WTC11 (cell line): ENCODE results near the gene C9orf50. TPM values are rescaled to one million over a fixed set of nuclear protein-coding genes. Genes with fewer than 3 reads are reported as not detected.

Experiments
- CREM ChIP-seq: sonication (generic); formaldehyde crosslinking; IDR thresholded peaks from 2 replicates; pipeline ENCODE4 v1.8.1; 2022; ENCODE audit warnings: mild to moderate bottlenecking, missing genetic modification reagents, moderate library complexity
- EMX1 ChIP-seq: fragments of 250-450 bp; sonication (Bioruptor Pico); IDR thresholded peaks from 2 replicates; pipeline ENCODE4 v1.8.0; 2021; ENCODE audit warnings: mild to moderate bottlenecking
- FOXK1 ChIP-seq: sonication (generic); formaldehyde crosslinking; IDR thresholded peaks from 2 replicates; pipeline ENCODE4 v1.8.0; 2022; ENCODE audit warnings: mild to moderate bottlenecking, moderate library complexity, missing genetic modification reagents
- FOXP1 ChIP-seq: sonication (generic); formaldehyde crosslinking; IDR thresholded peaks from 2 replicates; pipeline ENCODE4 v1.8.0; 2022; ENCODE audit warnings: missing genetic modification reagents, mild to moderate bottlenecking, moderate library complexity, borderline replicate concordance
- GTF2I ChIP-seq: fragments of 250-450 bp; sonication (Bioruptor Pico); conservative IDR thresholded peaks from 2 replicates; pipeline ENCODE4 v1.4.0; 2021; ENCODE audit warnings: mild to moderate bottlenecking
- NFATC4 ChIP-seq: fragments of 250-450 bp; sonication (Bioruptor Pico); IDR thresholded peaks from 2 replicates; pipeline ENCODE4 v1.9.0; 2021; ENCODE audit warnings: mild to moderate bottlenecking
- NFE2L1 ChIP-seq: sonication (generic); formaldehyde crosslinking; IDR thresholded peaks from 2 replicates; pipeline ENCODE4 v1.8.1; 2023; ENCODE audit warnings: missing genetic modification reagents
- RORB ChIP-seq: fragments of 250-450 bp; sonication (Bioruptor Pico); IDR thresholded peaks from 2 replicates; pipeline ENCODE4 v1.9.0; 2021; ENCODE audit warnings: mild to moderate bottlenecking
- SMAD4 ChIP-seq: sonication (generic); formaldehyde crosslinking; IDR thresholded peaks from 2 replicates; pipeline ENCODE4 v1.8.0; 2022; ENCODE audit warnings: mild to moderate bottlenecking, missing genetic modification reagents
- SOX15 ChIP-seq: fragments of 250-450 bp; sonication (Bioruptor Pico); IDR thresholded peaks from 2 replicates; pipeline ENCODE4 v1.9.0; 2021; ENCODE audit warnings: mild to moderate bottlenecking
- SP1 ChIP-seq: sonication (generic); formaldehyde crosslinking; conservative IDR thresholded peaks from 2 replicates; pipeline ENCODE4 v1.8.1; 2022; ENCODE audit warnings: missing genetic modification reagents
- TP53 ChIP-seq: sonication (generic); formaldehyde crosslinking; IDR thresholded peaks from 2 replicates; pipeline ENCODE4 v1.8.1; 2023; ENCODE audit warnings: mild to moderate bottlenecking, missing genetic modification reagents
- ZNF121 ChIP-seq: sonication (generic); formaldehyde crosslinking; IDR thresholded peaks from 2 replicates; pipeline ENCODE4 v1.8.0; 2023; ENCODE audit warnings: missing genetic modification reagents
- ZNF138 ChIP-seq: sonication (generic); formaldehyde crosslinking; conservative IDR thresholded peaks from 2 replicates; pipeline ENCODE4 v1.8.1; 2022; ENCODE audit warnings: mild to moderate bottlenecking, moderate library complexity, missing genetic modification reagents
- ZNF219 ChIP-seq: sonication (generic); formaldehyde crosslinking; IDR thresholded peaks from 2 replicates; pipeline ENCODE4 v1.8.0; 2023; ENCODE audit warnings: missing genetic modification reagents, mild to moderate bottlenecking, borderline replicate concordance
- ZNF263 ChIP-seq: sonication (generic); formaldehyde crosslinking; IDR thresholded peaks from 2 replicates; pipeline ENCODE4 v1.8.1; 2022; ENCODE audit warnings: low read depth, mild to moderate bottlenecking, moderate library complexity, missing genetic modification reagents
- ZNF317 ChIP-seq: sonication (generic); formaldehyde crosslinking; IDR thresholded peaks from 2 replicates; pipeline ENCODE4 v1.8.1; 2023; ENCODE audit warnings: low read depth, mild to moderate bottlenecking, moderate library complexity, missing genetic modification reagents, borderline replicate concordance
- ZNF396 ChIP-seq: fragments of 250-450 bp; sonication (Bioruptor Pico); IDR thresholded peaks from 2 replicates; pipeline ENCODE4 v1.8.0; 2021; ENCODE audit warnings: mild to moderate bottlenecking, moderate library complexity, borderline replicate concordance
- ZNF423 ChIP-seq: fragments of 250-450 bp; sonication (Bioruptor Pico); IDR thresholded peaks from 2 replicates; pipeline ENCODE4 v2.1.2; 2022; ENCODE audit warnings: mild to moderate bottlenecking, moderate library complexity
- total RNA-seq: library from RNA; stranded (reverse); gene quantifications from 3 replicates; pipeline ENCODE4 v1.2.3, GENCODE V29; 2021
- TF ChIP-seq, protein P1 (sequence below): fragments of 250-450 bp; sonication (Bioruptor Pico); IDR thresholded peaks from 2 replicates; pipeline ENCODE4 v1.9.0; 2021; ENCODE audit warnings: mild to moderate bottlenecking, borderline replicate concordance
- TF ChIP-seq, protein P2 (sequence below): sonication (generic); formaldehyde crosslinking; IDR thresholded peaks from 2 replicates; pipeline ENCODE4 v1.8.0; 2022; ENCODE audit warnings: mild to moderate bottlenecking, missing genetic modification reagents
- TF ChIP-seq, protein P3 (sequence below): sonication (generic); formaldehyde crosslinking; IDR thresholded peaks from 2 replicates; pipeline ENCODE4 v1.8.1; 2023; ENCODE audit warnings: mild to moderate bottlenecking, missing genetic modification reagents, borderline replicate concordance
- TF ChIP-seq, protein P4 (sequence below): sonication (generic); formaldehyde crosslinking; IDR thresholded peaks from 2 replicates; pipeline ENCODE4 v1.8.1; 2022; ENCODE audit warnings: mild to moderate bottlenecking, moderate library complexity, missing genetic modification reagents
- TF ChIP-seq, protein P5 (sequence below): sonication (generic); formaldehyde crosslinking; IDR thresholded peaks from 2 replicates; pipeline ENCODE4 v1.8.1; 2022; ENCODE audit warnings: low read depth, missing genetic modification reagents, borderline replicate concordance
- TF ChIP-seq, protein P6 (sequence below): sonication (generic); formaldehyde crosslinking; IDR thresholded peaks from 2 replicates; pipeline ENCODE4 v1.8.0; 2023; ENCODE audit warnings: missing genetic modification reagents
- TF ChIP-seq, protein P7 (sequence below): fragments of 250-450 bp; sonication (Bioruptor Pico); IDR thresholded peaks from 2 replicates; pipeline ENCODE4 v1.9.0; 2021; ENCODE audit warnings: moderate library complexity, mild to moderate bottlenecking, inconsistent platforms, borderline replicate concordance

Gene C9orf50
- total RNA-seq, 1 experiment from 2014 or later: 0.11 TPM

DNA sequence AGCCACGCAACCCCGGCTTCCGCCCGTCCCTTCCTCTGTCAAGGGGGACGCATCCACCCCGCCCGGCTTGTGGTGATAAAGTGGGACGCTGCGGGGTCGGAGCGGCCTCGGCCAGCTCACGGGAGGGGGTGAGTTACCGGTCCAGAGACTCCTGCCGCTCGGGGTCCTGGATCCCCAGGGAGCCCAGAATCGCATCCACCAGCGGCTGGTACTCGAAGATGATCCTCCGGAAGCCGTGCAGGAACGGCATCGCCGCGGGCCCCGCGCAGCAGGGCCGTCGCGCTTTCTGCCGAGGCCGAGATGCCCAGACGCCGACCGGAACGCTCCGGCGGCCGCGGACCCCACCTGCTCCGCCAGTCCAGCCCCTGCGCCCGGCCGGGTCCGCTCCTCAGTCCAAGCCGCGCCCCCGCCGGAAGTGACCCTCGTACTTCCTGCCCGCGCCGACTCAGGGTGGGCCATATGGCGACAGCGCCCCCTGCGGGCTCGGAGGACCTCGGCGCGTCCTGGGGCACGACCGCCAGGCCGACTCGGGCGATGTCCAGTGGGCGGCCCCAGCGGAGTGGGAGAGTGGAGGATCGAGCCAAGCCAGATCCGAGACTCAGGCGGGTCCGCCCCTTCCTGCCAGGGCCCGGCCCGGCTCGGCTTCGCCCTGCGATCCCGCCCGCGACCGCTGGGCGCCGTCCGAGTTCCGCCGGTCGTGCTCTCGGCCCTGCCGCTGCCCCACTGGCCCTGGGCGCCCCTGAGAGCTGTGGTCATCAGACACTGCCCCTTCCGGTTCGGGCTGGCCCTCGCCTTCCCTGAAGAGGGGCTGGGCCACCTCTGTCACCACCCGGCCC, 21.1 kb upstream of the C9orf50 start, which contains the start of gene ASB6 (continued):
- TF ChIP-seq, protein P1, sequence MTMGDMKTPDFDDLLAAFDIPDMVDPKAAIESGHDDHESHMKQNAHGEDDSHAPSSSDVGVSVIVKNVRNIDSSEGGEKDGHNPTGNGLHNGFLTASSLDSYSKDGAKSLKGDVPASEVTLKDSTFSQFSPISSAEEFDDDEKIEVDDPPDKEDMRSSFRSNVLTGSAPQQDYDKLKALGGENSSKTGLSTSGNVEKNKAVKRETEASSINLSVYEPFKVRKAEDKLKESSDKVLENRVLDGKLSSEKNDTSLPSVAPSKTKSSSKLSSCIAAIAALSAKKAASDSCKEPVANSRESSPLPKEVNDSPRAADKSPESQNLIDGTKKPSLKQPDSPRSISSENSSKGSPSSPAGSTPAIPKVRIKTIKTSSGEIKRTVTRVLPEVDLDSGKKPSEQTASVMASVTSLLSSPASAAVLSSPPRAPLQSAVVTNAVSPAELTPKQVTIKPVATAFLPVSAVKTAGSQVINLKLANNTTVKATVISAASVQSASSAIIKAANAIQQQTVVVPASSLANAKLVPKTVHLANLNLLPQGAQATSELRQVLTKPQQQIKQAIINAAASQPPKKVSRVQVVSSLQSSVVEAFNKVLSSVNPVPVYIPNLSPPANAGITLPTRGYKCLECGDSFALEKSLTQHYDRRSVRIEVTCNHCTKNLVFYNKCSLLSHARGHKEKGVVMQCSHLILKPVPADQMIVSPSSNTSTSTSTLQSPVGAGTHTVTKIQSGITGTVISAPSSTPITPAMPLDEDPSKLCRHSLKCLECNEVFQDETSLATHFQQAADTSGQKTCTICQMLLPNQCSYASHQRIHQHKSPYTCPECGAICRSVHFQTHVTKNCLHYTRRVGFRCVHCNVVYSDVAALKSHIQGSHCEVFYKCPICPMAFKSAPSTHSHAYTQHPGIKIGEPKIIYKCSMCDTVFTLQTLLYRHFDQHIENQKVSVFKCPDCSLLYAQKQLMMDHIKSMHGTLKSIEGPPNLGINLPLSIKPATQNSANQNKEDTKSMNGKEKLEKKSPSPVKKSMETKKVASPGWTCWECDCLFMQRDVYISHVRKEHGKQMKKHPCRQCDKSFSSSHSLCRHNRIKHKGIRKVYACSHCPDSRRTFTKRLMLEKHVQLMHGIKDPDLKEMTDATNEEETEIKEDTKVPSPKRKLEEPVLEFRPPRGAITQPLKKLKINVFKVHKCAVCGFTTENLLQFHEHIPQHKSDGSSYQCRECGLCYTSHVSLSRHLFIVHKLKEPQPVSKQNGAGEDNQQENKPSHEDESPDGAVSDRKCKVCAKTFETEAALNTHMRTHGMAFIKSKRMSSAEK (CRISPR knock-in tag): no peak
- TF ChIP-seq ZNF138 (CRISPR knock-in tag) (peak; percentile 92), SMAD4 (CRISPR knock-in tag) (no peak), ZNF423 (CRISPR knock-in tag) (no peak), ZNF396 (CRISPR knock-in tag) (no peak), SP1 (peak; percentile 98), GTF2I (no peak), ZNF219 (CRISPR knock-in tag) (no peak), ZNF263 (no peak), CREM (CRISPR knock-in tag) (peak; percentile 73), ZNF317 (CRISPR knock-in tag) (no peak), NFATC4 (CRISPR knock-in tag) (no peak), EMX1 (CRISPR knock-in tag) (no peak), FOXP1 (CRISPR knock-in tag) (peak; percentile 90), TP53 (CRISPR knock-in tag) (peak; percentile 93), ZNF121 (no peak), RORB (CRISPR knock-in tag) (no peak), FOXK1 (CRISPR knock-in tag) (peak; percentile 92), SOX15 (CRISPR knock-in tag) (no peak), NFE2L1 (CRISPR knock-in tag) (peak; percentile 44; the same call in 1 of the 2 replicates)
- TF ChIP-seq, protein P2, sequence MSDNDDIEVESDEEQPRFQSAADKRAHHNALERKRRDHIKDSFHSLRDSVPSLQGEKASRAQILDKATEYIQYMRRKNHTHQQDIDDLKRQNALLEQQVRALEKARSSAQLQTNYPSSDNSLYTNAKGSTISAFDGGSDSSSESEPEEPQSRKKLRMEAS (CRISPR knock-in tag): peak; percentile 88
- TF ChIP-seq, protein P3, sequence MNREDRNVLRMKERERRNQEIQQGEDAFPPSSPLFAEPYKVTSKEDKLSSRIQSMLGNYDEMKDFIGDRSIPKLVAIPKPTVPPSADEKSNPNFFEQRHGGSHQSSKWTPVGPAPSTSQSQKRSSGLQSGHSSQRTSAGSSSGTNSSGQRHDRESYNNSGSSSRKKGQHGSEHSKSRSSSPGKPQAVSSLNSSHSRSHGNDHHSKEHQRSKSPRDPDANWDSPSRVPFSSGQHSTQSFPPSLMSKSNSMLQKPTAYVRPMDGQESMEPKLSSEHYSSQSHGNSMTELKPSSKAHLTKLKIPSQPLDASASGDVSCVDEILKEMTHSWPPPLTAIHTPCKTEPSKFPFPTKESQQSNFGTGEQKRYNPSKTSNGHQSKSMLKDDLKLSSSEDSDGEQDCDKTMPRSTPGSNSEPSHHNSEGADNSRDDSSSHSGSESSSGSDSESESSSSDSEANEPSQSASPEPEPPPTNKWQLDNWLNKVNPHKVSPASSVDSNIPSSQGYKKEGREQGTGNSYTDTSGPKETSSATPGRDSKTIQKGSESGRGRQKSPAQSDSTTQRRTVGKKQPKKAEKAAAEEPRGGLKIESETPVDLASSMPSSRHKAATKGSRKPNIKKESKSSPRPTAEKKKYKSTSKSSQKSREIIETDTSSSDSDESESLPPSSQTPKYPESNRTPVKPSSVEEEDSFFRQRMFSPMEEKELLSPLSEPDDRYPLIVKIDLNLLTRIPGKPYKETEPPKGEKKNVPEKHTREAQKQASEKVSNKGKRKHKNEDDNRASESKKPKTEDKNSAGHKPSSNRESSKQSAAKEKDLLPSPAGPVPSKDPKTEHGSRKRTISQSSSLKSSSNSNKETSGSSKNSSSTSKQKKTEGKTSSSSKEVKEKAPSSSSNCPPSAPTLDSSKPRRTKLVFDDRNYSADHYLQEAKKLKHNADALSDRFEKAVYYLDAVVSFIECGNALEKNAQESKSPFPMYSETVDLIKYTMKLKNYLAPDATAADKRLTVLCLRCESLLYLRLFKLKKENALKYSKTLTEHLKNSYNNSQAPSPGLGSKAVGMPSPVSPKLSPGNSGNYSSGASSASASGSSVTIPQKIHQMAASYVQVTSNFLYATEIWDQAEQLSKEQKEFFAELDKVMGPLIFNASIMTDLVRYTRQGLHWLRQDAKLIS (CRISPR knock-in tag): peak; percentile 54; the same call in 1 of the 2 replicates
- TF ChIP-seq, protein P4, sequence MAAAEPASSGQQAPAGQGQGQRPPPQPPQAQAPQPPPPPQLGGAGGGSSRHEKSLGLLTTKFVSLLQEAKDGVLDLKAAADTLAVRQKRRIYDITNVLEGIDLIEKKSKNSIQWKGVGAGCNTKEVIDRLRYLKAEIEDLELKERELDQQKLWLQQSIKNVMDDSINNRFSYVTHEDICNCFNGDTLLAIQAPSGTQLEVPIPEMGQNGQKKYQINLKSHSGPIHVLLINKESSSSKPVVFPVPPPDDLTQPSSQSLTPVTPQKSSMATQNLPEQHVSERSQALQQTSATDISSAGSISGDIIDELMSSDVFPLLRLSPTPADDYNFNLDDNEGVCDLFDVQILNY (CRISPR knock-in tag): no peak; the same call in 1 of the 2 replicates
- TF ChIP-seq, protein P5, sequence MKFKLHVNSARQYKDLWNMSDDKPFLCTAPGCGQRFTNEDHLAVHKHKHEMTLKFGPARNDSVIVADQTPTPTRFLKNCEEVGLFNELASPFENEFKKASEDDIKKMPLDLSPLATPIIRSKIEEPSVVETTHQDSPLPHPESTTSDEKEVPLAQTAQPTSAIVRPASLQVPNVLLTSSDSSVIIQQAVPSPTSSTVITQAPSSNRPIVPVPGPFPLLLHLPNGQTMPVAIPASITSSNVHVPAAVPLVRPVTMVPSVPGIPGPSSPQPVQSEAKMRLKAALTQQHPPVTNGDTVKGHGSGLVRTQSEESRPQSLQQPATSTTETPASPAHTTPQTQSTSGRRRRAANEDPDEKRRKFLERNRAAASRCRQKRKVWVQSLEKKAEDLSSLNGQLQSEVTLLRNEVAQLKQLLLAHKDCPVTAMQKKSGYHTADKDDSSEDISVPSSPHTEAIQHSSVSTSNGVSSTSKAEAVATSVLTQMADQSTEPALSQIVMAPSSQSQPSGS (CRISPR knock-in tag): no peak
- TF ChIP-seq, protein P6, sequence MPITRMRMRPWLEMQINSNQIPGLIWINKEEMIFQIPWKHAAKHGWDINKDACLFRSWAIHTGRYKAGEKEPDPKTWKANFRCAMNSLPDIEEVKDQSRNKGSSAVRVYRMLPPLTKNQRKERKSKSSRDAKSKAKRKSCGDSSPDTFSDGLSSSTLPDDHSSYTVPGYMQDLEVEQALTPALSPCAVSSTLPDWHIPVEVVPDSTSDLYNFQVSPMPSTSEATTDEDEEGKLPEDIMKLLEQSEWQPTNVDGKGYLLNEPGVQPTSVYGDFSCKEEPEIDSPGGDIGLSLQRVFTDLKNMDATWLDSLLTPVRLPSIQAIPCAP (CRISPR knock-in tag): no peak; the same call in 1 of the 2 replicates
- TF ChIP-seq, protein P7, sequence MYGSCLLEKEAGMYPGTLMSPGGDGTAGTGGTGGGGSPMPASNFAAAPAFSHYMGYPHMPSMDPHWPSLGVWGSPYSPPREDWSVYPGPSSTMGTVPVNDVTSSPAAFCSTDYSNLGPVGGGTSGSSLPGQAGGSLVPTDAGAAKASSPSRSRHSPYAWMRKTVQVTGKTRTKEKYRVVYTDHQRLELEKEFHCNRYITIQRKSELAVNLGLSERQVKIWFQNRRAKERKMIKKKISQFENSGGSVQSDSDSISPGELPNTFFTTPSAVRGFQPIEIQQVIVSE (CRISPR knock-in tag): no peak
- TF ChIP-seq, all 79 proteins: peak for 32
